ENCODE measurements around the gene SECISBP2. TPM values are rescaled to one million over a fixed set of nuclear protein-coding genes. Genes with fewer than 3 reads are reported as not detected.

SECISBP2 gene
- total and polyA plus RNA-seq, 2 of the 13 experiments (the other 11 are each of a cell fraction or from before 2014, with no cell fraction given): 32.4 to 38.0 TPM

DNA sequence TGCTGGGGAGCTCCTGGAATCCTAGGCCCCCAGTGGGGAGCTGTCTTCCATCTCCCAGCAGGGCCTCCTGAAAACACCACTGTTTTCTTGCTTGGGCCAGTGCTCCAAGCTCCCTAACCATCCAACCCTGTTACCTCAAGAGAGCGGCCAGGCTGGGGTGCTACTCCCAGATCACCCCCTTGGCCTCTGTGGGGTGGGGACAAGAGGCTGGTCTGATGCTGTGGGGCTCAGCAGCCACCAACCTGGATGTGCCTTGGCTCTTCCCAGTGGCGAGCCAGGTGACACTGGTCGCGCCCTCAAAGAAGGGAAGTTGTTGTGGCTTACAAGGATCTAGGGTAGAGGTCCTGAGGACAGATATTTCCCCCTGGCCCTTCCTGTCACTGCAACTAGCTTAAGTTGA, 49.0 kb downstream of the SECISBP2 start:
- intact Hi-C loops (cut with micrococcal nuclease; ENCODE audit: unreplicated experiment) (no loop called here), in situ Hi-C loops (cut with HindIII; ENCODE audit: extremely low pct_ligation_motif_present, low pct_unique_long_range_greater_than_20kb) (no loop called here)
- CTCF ChIA-PET (ENCODE audit: low intra/inter-chr PET ratio, low total read pairs): no interaction called here
- BruUV-seq (replicated peaks): no TSS peak
- H3K36me3 ChIP-seq (replicated peaks in 1 of 2; ENCODE audit: control insufficient read depth in 1 of 2, insufficient read depth in 2 of 2, low read length in 2 of 2): no peaks in the 10 kb centered on the region; a peak in 1 of 5 replicates
- H3K9ac ChIP-seq (ENCODE audit: insufficient read depth, low read depth, low read length): no peak overlapping the region
- no peaks in the 10 kb centered on the region for H3K9me3 ChIP-seq (ENCODE audit: low read length)
- WGBS (ENCODE audit: low lambda C conversion rate): 80% methylated on average over 1 of the region's 4 CpGs
- ATAC-seq (no peak), FAIRE-seq (no peak), DNase-seq (ENCODE audit: low spot score) (no peak)
- H3K4me1 ChIP-seq (ENCODE audit: insufficient read depth, low read length): peaks cover 51% of the 10 kb centered on the region
- no peak overlapping the region for H3K4me2 ChIP-seq (ENCODE audit: low read depth, low read length)
- no peak overlapping the region for H3K27ac ChIP-seq (ENCODE audit: extremely low read length, insufficient read depth, low read length)
- H3K79me2 ChIP-seq (ENCODE audit: insufficient read depth, low read length): no peaks in the 10 kb centered on the region
- no peaks in the 10 kb centered on the region for H4K20me1 ChIP-seq (ENCODE audit: insufficient read depth, low read length)
- peaks cover 0 to 4% of the 10 kb centered on the region in 2 experiments; a peak in 1 of 5 replicates for H3K27me3 ChIP-seq (ENCODE audit: control insufficient read depth in 1 of 2, insufficient read depth in 2 of 2, low read length in 2 of 2)
- POLR2A ChIA-PET: no interaction called here
- H3K4me3 ChIP-seq (replicated peaks in 1 of 3; ENCODE audit: insufficient read depth in 1 of 3, low read depth in 2 of 3, low read length in 3 of 3): no peak overlapping the region
- no peak overlapping the region for H2AFZ ChIP-seq (ENCODE audit: low read length)
- TF ChIP-seq, protein P1, sequence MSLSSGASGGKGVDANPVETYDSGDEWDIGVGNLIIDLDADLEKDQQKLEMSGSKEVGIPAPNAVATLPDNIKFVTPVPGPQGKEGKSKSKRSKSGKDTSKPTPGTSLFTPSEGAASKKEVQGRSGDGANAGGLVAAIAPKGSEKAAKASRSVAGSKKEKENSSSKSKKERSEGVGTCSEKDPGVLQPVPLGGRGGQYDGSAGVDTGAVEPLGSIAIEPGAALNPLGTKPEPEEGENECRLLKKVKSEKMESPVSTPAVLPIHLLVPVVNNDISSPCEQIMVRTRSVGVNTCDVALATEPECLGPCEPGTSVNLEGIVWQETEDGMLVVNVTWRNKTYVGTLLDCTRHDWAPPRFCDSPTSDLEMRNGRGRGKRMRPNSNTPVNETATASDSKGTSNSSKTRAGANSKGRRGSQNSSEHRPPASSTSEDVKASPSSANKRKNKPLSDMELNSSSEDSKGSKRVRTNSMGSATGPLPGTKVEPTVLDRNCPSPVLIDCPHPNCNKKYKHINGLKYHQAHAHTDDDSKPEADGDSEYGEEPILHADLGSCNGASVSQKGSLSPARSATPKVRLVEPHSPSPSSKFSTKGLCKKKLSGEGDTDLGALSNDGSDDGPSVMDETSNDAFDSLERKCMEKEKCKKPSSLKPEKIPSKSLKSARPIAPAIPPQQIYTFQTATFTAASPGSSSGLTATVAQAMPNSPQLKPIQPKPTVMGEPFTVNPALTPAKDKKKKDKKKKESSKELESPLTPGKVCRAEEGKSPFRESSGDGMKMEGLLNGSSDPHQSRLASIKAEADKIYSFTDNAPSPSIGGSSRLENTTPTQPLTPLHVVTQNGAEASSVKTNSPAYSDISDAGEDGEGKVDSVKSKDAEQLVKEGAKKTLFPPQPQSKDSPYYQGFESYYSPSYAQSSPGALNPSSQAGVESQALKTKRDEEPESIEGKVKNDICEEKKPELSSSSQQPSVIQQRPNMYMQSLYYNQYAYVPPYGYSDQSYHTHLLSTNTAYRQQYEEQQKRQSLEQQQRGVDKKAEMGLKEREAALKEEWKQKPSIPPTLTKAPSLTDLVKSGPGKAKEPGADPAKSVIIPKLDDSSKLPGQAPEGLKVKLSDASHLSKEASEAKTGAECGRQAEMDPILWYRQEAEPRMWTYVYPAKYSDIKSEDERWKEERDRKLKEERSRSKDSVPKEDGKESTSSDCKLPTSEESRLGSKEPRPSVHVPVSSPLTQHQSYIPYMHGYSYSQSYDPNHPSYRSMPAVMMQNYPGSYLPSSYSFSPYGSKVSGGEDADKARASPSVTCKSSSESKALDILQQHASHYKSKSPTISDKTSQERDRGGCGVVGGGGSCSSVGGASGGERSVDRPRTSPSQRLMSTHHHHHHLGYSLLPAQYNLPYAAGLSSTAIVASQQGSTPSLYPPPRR (CRISPR knock-in tag; IDR thresholded peaks at IDR 0.05; ENCODE audit: borderline replicate concordance): no peak
- TF ChIP-seq HIC2 (CRISPR knock-in tag; IDR thresholded peaks at IDR 0.05; ENCODE audit: low read depth) (no peak), NCOA2 (CRISPR knock-in tag; IDR thresholded peaks at IDR 0.05) (no peak), BRF2 (CRISPR knock-in tag; IDR thresholded peaks at IDR 0.05) (no peak), IRF9 (CRISPR knock-in tag; IDR thresholded peaks at IDR 0.05; ENCODE audit: borderline replicate concordance) (no peak), ZNF138 (CRISPR knock-in tag; IDR thresholded peaks at IDR 0.05; ENCODE audit: low read depth) (no peak), ZNF619 (CRISPR knock-in tag; IDR thresholded peaks at IDR 0.05) (no peak), PHF5A (CRISPR knock-in tag; IDR thresholded peaks at IDR 0.05; ENCODE audit: low read depth, unreplicated experiment) (no peak), ZNF136 (CRISPR knock-in tag; IDR thresholded peaks at IDR 0.05; ENCODE audit: low read depth) (no peak), PHF8 (CRISPR knock-in tag; IDR thresholded peaks at IDR 0.05) (no peak), ZNF549 (CRISPR knock-in tag; IDR thresholded peaks at IDR 0.05) (no peak)
- TF ChIP-seq, protein P2, sequence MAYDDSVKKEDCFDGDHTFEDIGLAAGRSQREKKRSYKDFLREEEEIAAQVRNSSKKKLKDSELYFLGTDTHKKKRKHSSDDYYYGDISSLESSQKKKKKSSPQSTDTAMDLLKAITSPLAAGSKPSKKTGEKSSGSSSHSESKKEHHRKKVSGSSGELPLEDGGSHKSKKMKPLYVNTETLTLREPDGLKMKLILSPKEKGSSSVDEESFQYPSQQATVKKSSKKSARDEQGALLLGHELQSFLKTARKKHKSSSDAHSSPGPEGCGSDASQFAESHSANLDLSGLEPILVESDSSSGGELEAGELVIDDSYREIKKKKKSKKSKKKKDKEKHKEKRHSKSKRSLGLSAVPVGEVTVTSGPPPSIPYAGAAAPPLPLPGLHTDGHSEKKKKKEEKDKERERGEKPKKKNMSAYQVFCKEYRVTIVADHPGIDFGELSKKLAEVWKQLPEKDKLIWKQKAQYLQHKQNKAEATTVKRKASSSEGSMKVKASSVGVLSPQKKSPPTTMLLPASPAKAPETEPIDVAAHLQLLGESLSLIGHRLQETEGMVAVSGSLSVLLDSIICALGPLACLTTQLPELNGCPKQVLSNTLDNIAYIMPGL (CRISPR knock-in tag; IDR thresholded peaks at IDR 0.05; ENCODE audit: borderline replicate concordance in 1 of 2, low read depth in 1 of 2): no peak
